AG04450 (cell line): Measurements from ENCODE around the gene EPO. TPM values are rescaled to one million over a fixed set of nuclear protein-coding genes. Genes with fewer than 3 reads are reported as not detected.
A peak's percentile ranks its signal among the peaks of the same experiment; 100 is the strongest.

ENCODE experiments used
- CTCF ChIA-PET: fragments of 300-600, 350-600 bp; formaldehyde crosslinking; extraction: SDS; loops from one replicate; lab custom pipeline; 2022; ENCODE audit warnings: antibody characterized with exemption, inconsistent platforms; lab: Charles Lee
- POLR2A ChIA-PET: fragments of 350-600 bp; formaldehyde crosslinking; extraction: SDS; loops from one replicate; lab custom pipeline; 2021; ENCODE audit warnings: antibody characterized with exemption, inconsistent platforms; lab: Yijun Ruan, JAX
- DNase-seq: peaks from one replicate; pipeline ENCODE4 v3.0.0-alpha.2; 2011; ENCODE audit warnings: low read depth, low spot score
- H3K27ac ChIP-seq: one replicate; pipeline ENCODE4 v1.5.1; 2012; ENCODE audit warnings: low read depth, low read length, control low read depth
- H3K27me3 ChIP-seq: one replicate; pipeline ENCODE4 v1.6.0; 2012; ENCODE audit warnings: low read length; ENCODE audit not compliant: control insufficient read depth, insufficient read depth
- H3K4me3 ChIP-seq: 2 replicates; pipeline ENCODE4 v1.5.1; 2011; ENCODE audit warnings: mild to moderate bottlenecking, low read depth, low read length, control low read depth
- H3K9me3 ChIP-seq: 2 replicates; pipeline ENCODE4 v1.5.1; 2012; ENCODE audit warnings: low read length; ENCODE audit not compliant: control insufficient read depth, insufficient read depth
- polyA plus RNA-seq: library from polyadenylated mRNA; depleted of rRNA; stranded (reverse); fragments of >200 nt; gene quantifications from 2 replicates; pipeline ENCODE4 v1.2.3, GENCODE V29; 2011
- TF ChIP-seq, protein P1 (sequence below): IDR thresholded peaks from 2 replicates; pipeline ENCODE4 v1.5.1; 2011; ENCODE audit warnings: low read depth, low read length, control low read depth, inconsistent platforms

EPO gene
- polyA plus RNA-seq, 1 experiment = not detected

DNA sequence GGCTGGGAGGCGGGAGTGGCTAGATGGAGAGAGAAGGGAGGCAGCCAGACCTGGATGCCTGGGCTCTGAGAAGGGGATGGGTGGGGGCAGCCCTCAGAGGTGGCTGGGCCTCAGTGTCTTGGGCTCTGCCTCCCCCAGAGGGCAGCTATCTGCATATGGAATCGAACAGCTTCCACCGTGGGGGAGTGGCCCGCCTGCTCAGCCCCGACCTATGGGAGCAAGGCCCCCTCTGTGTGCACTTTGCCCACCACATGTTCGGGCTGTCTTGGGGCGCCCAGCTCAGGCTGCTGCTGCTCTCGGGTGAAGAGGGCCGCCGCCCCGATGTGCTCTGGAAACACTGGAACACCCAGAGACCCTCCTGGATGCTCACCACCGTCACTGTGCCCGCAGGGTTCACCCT, 16.4 kb downstream of the EPO start:
- Histone ChIP-seq H3K9me3 (no peaks in the 10 kb centered on the region; the same call in 1 of the 2 replicates), H3K27ac (no peak overlapping the region), H3K27me3 (peaks cover 20% of the 10 kb centered on the region), H3K4me3 (no peak overlapping the region)
- ChIA-PET CTCF (no interaction called here), POLR2A (no interaction called here)
- TF ChIP-seq, protein P1, sequence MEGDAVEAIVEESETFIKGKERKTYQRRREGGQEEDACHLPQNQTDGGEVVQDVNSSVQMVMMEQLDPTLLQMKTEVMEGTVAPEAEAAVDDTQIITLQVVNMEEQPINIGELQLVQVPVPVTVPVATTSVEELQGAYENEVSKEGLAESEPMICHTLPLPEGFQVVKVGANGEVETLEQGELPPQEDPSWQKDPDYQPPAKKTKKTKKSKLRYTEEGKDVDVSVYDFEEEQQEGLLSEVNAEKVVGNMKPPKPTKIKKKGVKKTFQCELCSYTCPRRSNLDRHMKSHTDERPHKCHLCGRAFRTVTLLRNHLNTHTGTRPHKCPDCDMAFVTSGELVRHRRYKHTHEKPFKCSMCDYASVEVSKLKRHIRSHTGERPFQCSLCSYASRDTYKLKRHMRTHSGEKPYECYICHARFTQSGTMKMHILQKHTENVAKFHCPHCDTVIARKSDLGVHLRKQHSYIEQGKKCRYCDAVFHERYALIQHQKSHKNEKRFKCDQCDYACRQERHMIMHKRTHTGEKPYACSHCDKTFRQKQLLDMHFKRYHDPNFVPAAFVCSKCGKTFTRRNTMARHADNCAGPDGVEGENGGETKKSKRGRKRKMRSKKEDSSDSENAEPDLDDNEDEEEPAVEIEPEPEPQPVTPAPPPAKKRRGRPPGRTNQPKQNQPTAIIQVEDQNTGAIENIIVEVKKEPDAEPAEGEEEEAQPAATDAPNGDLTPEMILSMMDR = no peak
- no peak for DNase-seq

GRCh38 chr7:100739934-100740333, 19.7 kb downstream of the EPO start:
- Histone ChIP-seq H3K27me3 (peaks cover 12% of the 10 kb centered on the region), H3K27ac (no peak overlapping the region), H3K9me3 (no peaks in the 10 kb centered on the region; the same call in 1 of the 2 replicates), H3K4me3 (no peak overlapping the region)
- ChIA-PET POLR2A (no interaction called here), CTCF (interaction anchor here (0.5 kb wide), 1 partner anchor 338 kb away, joined by 4 read pairs; no protein-coding TSS in a partner anchor)
- no peak for DNase-seq
- TF ChIP-seq, protein P1 = no peak

GRCh38 chr7:100744605-100745004, 24.3 kb downstream of the EPO start:
- TF ChIP-seq, protein P1 = no peak
- Histone ChIP-seq H3K27ac (no peak overlapping the region), H3K4me3 (no peak overlapping the region), H3K27me3 (peaks cover 18% of the 10 kb centered on the region), H3K9me3 (no peaks in the 10 kb centered on the region; the same call in 1 of the 2 replicates)
- POLR2A ChIA-PET = no interaction called here
- CTCF ChIA-PET = no interaction called here
- no peak for DNase-seq

DNA sequence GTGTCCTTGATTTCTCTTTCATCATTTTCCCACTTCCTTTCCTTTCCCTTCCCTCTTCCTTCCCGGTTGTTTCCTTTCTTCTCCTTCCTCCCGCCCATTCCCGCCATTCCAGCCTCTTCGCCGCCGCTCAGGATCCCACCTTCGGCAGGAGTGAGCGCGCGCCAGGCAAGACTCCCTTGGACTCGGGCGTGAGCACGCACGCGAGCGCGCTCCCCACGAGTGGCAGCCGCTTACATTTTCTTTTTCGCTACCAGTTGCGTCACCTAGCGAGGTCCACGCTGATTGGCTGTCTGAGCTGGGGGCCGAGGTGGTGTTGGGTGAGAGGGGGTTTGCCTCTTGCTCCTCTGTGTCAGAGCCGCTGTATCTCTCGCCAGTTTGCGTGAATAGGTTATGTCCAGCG, 24.9 kb downstream of the EPO start:
- H3K27me3 ChIP-seq = peaks cover 16% of the 10 kb centered on the region
- H3K27ac ChIP-seq = no peak overlapping the region
- TF ChIP-seq, protein P1 = no peak
- no peaks in the 10 kb centered on the region; the same call in 1 of the 2 replicates for H3K9me3 ChIP-seq
- DNase-seq = no peak
- ChIA-PET POLR2A (no interaction called here), CTCF (no interaction called here)
- H3K4me3 ChIP-seq = peak overlapping the region; percentile 52

DNA sequence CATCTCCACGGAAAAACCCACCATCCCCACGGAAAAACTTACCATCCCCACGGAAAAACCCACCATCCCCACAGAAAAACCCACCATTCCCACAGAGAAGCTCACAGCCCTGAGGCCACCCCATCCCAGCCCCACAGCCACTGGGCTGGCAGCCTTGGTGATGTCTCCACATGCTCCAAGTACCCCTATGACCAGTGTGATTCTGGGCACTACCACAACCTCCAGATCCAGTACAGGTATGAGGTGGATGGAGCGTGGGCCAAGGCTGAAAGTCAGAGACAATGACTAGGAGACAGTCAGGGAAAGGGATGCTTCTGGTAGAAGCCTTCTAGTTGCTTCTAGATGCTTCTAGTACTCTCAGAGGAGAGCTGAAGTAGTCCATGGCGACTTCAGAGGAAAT, 32.7 kb downstream of the EPO start:
- no peak overlapping the region for H3K27ac ChIP-seq
- POLR2A ChIA-PET = no interaction called here
- H3K27me3 ChIP-seq = peaks cover 41% of the 10 kb centered on the region
- no peak overlapping the region for H3K4me3 ChIP-seq
- no peak for DNase-seq
- H3K9me3 ChIP-seq = no peaks in the 10 kb centered on the region
- CTCF ChIA-PET = no interaction called here
- TF ChIP-seq, protein P1 = no peak
